Activated naive CD4-positive, alpha-beta T cell treated with anti-CD3 and anti-CD28 coated beads, Interleukin-2, amount 10 ng/mL, durations not matched to agents 7 days and 5 days (primary cell): ENCODE data around the gene PHOSPHO1.
A peak's percentile ranks its signal among the peaks of the same experiment; 100 is the strongest.
"Not testable (repeated sequence)": the region's sequence is repeated elsewhere in the genome, so short reads cannot be mapped to it uniquely, and the experiment has no call there.

Experiments
- CTCF ChIA-PET: fragments of 350-600 bp; sonication (Branson Sonifier 250); formaldehyde crosslinking; loops from one replicate; lab custom pipeline; 2021; ENCODE audit warnings: antibody characterized with exemption; lab: Charles Lee
- DNase-seq: peaks from one replicate; pipeline ENCODE4 v3.0.0-alpha.2; 2020
- H3K27ac Mint-ChIP-seq: one replicate; pipeline ENCODE4 v1.8.0; 2021; ENCODE audit warnings: mild to moderate bottlenecking, moderate library complexity, mixed read lengths
- H3K27me3 Mint-ChIP-seq: one replicate; pipeline ENCODE4 v1.8.0; 2021; ENCODE audit warnings: mild to moderate bottlenecking, mixed read lengths
- H3K36me3 Mint-ChIP-seq: one replicate; pipeline ENCODE4 v1.8.0; 2021; ENCODE audit warnings: mixed read lengths
- H3K4me1 Mint-ChIP-seq: one replicate; pipeline ENCODE4 v1.8.0; 2021; ENCODE audit warnings: mixed read lengths
- H3K4me3 Mint-ChIP-seq: one replicate; pipeline ENCODE4 v1.8.0; 2021; ENCODE audit warnings: mild to moderate bottlenecking, moderate library complexity, mixed read lengths
- H3K9me3 Mint-ChIP-seq: one replicate; pipeline ENCODE4 v1.8.0; 2021; ENCODE audit warnings: mixed read lengths

PHOSPHO1 gene

GRCh38 chr17:49230636-49231562 is at the start of gene PHOSPHO1:
Gene PHOSPHO1 (minus strand): TSS chr17:49230787. CDS start chr17:49226691, 4,096 bp downstream.
- peaks cover 2% of the 10 kb centered on the region for H3K36me3 Mint-ChIP-seq
- CTCF ChIA-PET = interaction anchor here (1.0 to 2.3 kb wide), 3 partner anchors 41 to 51 kb away, joined by 3 to 19 read pairs (median 7); no protein-coding TSS in a partner anchor

GRCh38 chr17:49280061-49280460 is 49.5 kb upstream of the PHOSPHO1 start:
- H3K27ac Mint-ChIP-seq = no peak overlapping the region
- CTCF ChIA-PET = interaction anchor here (2.9 kb wide), 1 partner anchor 11 kb away, joined by 10 read pairs; no protein-coding TSS in a partner anchor

More at GRCh38 chr17:49230636-49231562, at the start of gene PHOSPHO1:
- H3K27ac Mint-ChIP-seq = no peak within 1 kb of the TSS
- no peaks in the 10 kb centered on the region for H3K9me3 Mint-ChIP-seq
- peaks cover 16% of the 10 kb centered on the region for H3K4me1 Mint-ChIP-seq
- peak within 1 kb of the TSS; percentile 70 for H3K4me3 Mint-ChIP-seq
- DNase-seq = peak; percentile 93
- peaks cover 73% of the 10 kb centered on the region for H3K27me3 Mint-ChIP-seq

GRCh38 chr17:49279263-49280015 is 48.9 kb upstream of the PHOSPHO1 start:
- H3K27me3 Mint-ChIP-seq = peaks cover 19% of the 10 kb centered on the region
- H3K4me1 Mint-ChIP-seq, H3K9me3 Mint-ChIP-seq, H3K27ac Mint-ChIP-seq, DNase-seq, H3K4me3 Mint-ChIP-seq, H3K36me3 Mint-ChIP-seq, CTCF ChIA-PET: not testable (repeated sequence)

More at GRCh38 chr17:49280061-49280460, 49.5 kb upstream of the PHOSPHO1 start:
- Mint-ChIP-seq H3K4me3 (no peak overlapping the region), H3K27me3 (peaks cover 22% of the 10 kb centered on the region), H3K4me1 (no peaks in the 10 kb centered on the region), H3K36me3 (no peaks in the 10 kb centered on the region), H3K9me3 (no peaks in the 10 kb centered on the region)
- no peak for DNase-seq

GRCh38 chr17:49278076-49278475 is 47.5 kb upstream of the PHOSPHO1 start:
- Mint-ChIP-seq H3K9me3 (no peaks in the 10 kb centered on the region), H3K27me3 (peaks cover 10% of the 10 kb centered on the region), H3K4me3 (no peak overlapping the region), H3K36me3 (no peaks in the 10 kb centered on the region), H3K4me1 (no peaks in the 10 kb centered on the region), H3K27ac (no peak overlapping the region)
- CTCF ChIA-PET = no interaction called here
- no peak for DNase-seq

- Mint-ChIP-seq H3K9me3 (no peaks in the 10 kb centered on the region), H3K4me3 (no peak overlapping the region), H3K36me3 (no peaks in the 10 kb centered on the region), H3K4me1 (no peaks in the 10 kb centered on the region), H3K27ac (no peak overlapping the region), H3K27me3 (peaks cover 10% of the 10 kb centered on the region)
- DNase-seq = no peak
- CTCF ChIA-PET = no interaction called here
These were observed 47.1 kb upstream of the PHOSPHO1 start for GRCh38 chr17:49277638-49278037.

GRCh38 chr17:49275981-49276380 is 45.4 kb upstream of the PHOSPHO1 start:
- H3K36me3 Mint-ChIP-seq, CTCF ChIA-PET, DNase-seq, H3K4me3 Mint-ChIP-seq, H3K4me1 Mint-ChIP-seq, H3K9me3 Mint-ChIP-seq, H3K27me3 Mint-ChIP-seq, H3K27ac Mint-ChIP-seq: not testable (repeated sequence)

- Mint-ChIP-seq H3K36me3 (no peaks in the 10 kb centered on the region), H3K27ac (no peak overlapping the region), H3K27me3 (peaks cover 21% of the 10 kb centered on the region), H3K9me3 (no peaks in the 10 kb centered on the region), H3K4me3 (no peak overlapping the region), H3K4me1 (no peaks in the 10 kb centered on the region)
- no peak for DNase-seq
- CTCF ChIA-PET = no interaction called here
These were observed 38.8 kb upstream of the PHOSPHO1 start for GRCh38 chr17:49269356-49269755.

- Mint-ChIP-seq H3K9me3 (no peaks in the 10 kb centered on the region), H3K4me3 (no peak overlapping the region), H3K4me1 (no peaks in the 10 kb centered on the region), H3K27me3 (peaks cover 29% of the 10 kb centered on the region), H3K27ac (no peak overlapping the region), H3K36me3 (no peaks in the 10 kb centered on the region)
- no peak for DNase-seq
- CTCF ChIA-PET = no interaction called here
These were observed 37.3 kb upstream of the PHOSPHO1 start for GRCh38 chr17:49267912-49268311.

GRCh38 chr17:49266233-49266632 is 35.6 kb upstream of the PHOSPHO1 start:
- H3K4me1 Mint-ChIP-seq = peaks cover 1% of the 10 kb centered on the region
- H3K27me3 Mint-ChIP-seq = peaks cover 46% of the 10 kb centered on the region
- H3K27ac Mint-ChIP-seq = no peak overlapping the region

GRCh38 chr17:49261540-49261939 is 31.0 kb upstream of the PHOSPHO1 start:
- DNase-seq, H3K27ac Mint-ChIP-seq, H3K36me3 Mint-ChIP-seq, H3K9me3 Mint-ChIP-seq: not testable (repeated sequence)
- H3K27me3 Mint-ChIP-seq = peaks cover 69% of the 10 kb centered on the region
- peak overlapping the region; percentile 71 for H3K4me3 Mint-ChIP-seq
- peaks cover 16% of the 10 kb centered on the region for H3K4me1 Mint-ChIP-seq
- CTCF ChIA-PET = interaction anchor here (0.7 kb wide), 1 partner anchor 80 kb away, joined by 4 read pairs; no protein-coding TSS in a partner anchor

More at GRCh38 chr17:49266233-49266632, 35.6 kb upstream of the PHOSPHO1 start:
- CTCF ChIA-PET = no interaction called here
- no peaks in the 10 kb centered on the region for H3K9me3 Mint-ChIP-seq
- H3K36me3 Mint-ChIP-seq = no peaks in the 10 kb centered on the region
- DNase-seq = no peak
- no peak overlapping the region for H3K4me3 Mint-ChIP-seq

- no peaks in the 10 kb centered on the region for H3K36me3 Mint-ChIP-seq
- no peak for DNase-seq
- peaks cover 62% of the 10 kb centered on the region for H3K27me3 Mint-ChIP-seq
- peaks cover 16% of the 10 kb centered on the region for H3K4me1 Mint-ChIP-seq
- no peak overlapping the region for H3K27ac Mint-ChIP-seq
- CTCF ChIA-PET = interaction anchor here (1.1 to 1.5 kb wide), 2 partner anchors 80 to 146 kb away, joined by 3 read pairs; no protein-coding TSS in a partner anchor
- H3K9me3 Mint-ChIP-seq = no peaks in the 10 kb centered on the region
- peak overlapping the region; percentile 71 for H3K4me3 Mint-ChIP-seq
These were observed 30.3 kb upstream of the PHOSPHO1 start for GRCh38 chr17:49260817-49261291.

GRCh38 chr17:49260011-49260816 is 29.6 kb upstream of the PHOSPHO1 start:
- H3K4me3 Mint-ChIP-seq = peak overlapping the region; percentile 71
- H3K27ac Mint-ChIP-seq = no peak overlapping the region
- peaks cover 16% of the 10 kb centered on the region for H3K4me1 Mint-ChIP-seq
- peaks cover 58% of the 10 kb centered on the region for H3K27me3 Mint-ChIP-seq
- no peaks in the 10 kb centered on the region for H3K9me3 Mint-ChIP-seq
- CTCF ChIA-PET = interaction anchor here (1.1 to 1.5 kb wide), 2 partner anchors 79 to 147 kb away, joined by 3 read pairs; no protein-coding TSS in a partner anchor
- H3K36me3 Mint-ChIP-seq = no peaks in the 10 kb centered on the region
- DNase-seq = peak; percentile 59

GRCh38 chr17:49259663-49260010 is 29.1 kb upstream of the PHOSPHO1 start:
- H3K27ac Mint-ChIP-seq = no peak overlapping the region
- H3K27me3 Mint-ChIP-seq = peaks cover 53% of the 10 kb centered on the region
- CTCF ChIA-PET = interaction anchor here (1.5 kb wide), 1 partner anchor 78 kb away, joined by 3 read pairs; no protein-coding TSS in a partner anchor

More at GRCh38 chr17:49259663-49260010, 29.1 kb upstream of the PHOSPHO1 start:
- Mint-ChIP-seq H3K9me3 (no peaks in the 10 kb centered on the region), H3K4me1 (peaks cover 16% of the 10 kb centered on the region), H3K4me3 (peak overlapping the region; percentile 71), H3K36me3 (no peaks in the 10 kb centered on the region)
- no peak for DNase-seq
